ENCODE measurements around the gene FAM107A. TPM values are rescaled to one million over a fixed set of nuclear protein-coding genes. Genes with fewer than 3 reads are reported as not detected.

FAM107A gene
- total and polyA plus RNA-seq, 8 donors = 4.7 to 55.4 (median 19.9) TPM

- H3K9me3 ChIP-seq = no peaks in the 10 kb centered on the region
- 85 to 93% (median 92%) methylated on average over 3 of the region's 3 CpGs for WGBS, 5 donors
- no peaks in the 10 kb centered on the region for H3K4me1 ChIP-seq
- no peaks in the 10 kb centered on the region for H3K27me3 ChIP-seq
- H3K36me3 ChIP-seq = no peaks in the 10 kb centered on the region
- TF ChIP-seq POLR2A (IDR thresholded peaks at IDR 0.05) (no peak), EP300 (IDR thresholded peaks at IDR 0.05) (no peak), POLR2AphosphoS5 (IDR thresholded peaks at IDR 0.05) (no peak), CTCF (IDR thresholded peaks at IDR 0.05) (no peak)
- intact Hi-C loops (cut with DNase I; ENCODE audit: low total_unique reads) = no loop called here
- DNase-seq = no peak
- H3K27ac ChIP-seq = no peak overlapping the region
- no peak overlapping the region for H3K4me3 ChIP-seq
Measured at GRCh38 chr3:58544541-58544940, 32.6 kb downstream of the FAM107A start.

GRCh38 chr3:58540176-58540858, 36.9 kb downstream of the FAM107A start:
- intact Hi-C loops (cut with DNase I; ENCODE audit: low total_unique reads) = no loop called here
- WGBS, 5 donors = 86 to 95% (median 90%) methylated on average over 8 of the region's 8 CpGs

GRCh38 chr3:58539626-58540025, 37.6 kb downstream of the FAM107A start:
- Histone ChIP-seq H3K4me3 (no peak overlapping the region), H3K27me3 (no peaks in the 10 kb centered on the region), H3K36me3 (peaks cover 0 to 4% (median 0%) of the 10 kb centered on the region in 4 donors), H3K27ac (no peak overlapping the region), H3K9me3 (no peaks in the 10 kb centered on the region), H3K4me1 (peaks cover 31 to 37% (median 34%) of the 10 kb centered on the region in 4 donors)
- no peak for DNase-seq
- WGBS, 5 donors = 77 to 83% (median 79%) methylated on average over 10 of the region's 10 CpGs
- intact Hi-C loops (cut with DNase I; ENCODE audit: low total_unique reads) = no loop called here
- TF ChIP-seq POLR2AphosphoS5 (IDR thresholded peaks at IDR 0.05) (no peak), EP300 (IDR thresholded peaks at IDR 0.05) (no peak), CTCF (IDR thresholded peaks at IDR 0.05) (no peak), POLR2A (IDR thresholded peaks at IDR 0.05) (no peak)

More at GRCh38 chr3:58540176-58540858, 36.9 kb downstream of the FAM107A start:
- no peak for DNase-seq
- H3K4me1 ChIP-seq = peaks cover 29 to 32% (median 30%) of the 10 kb centered on the region in 4 donors
- no peaks in the 10 kb centered on the region for H3K36me3 ChIP-seq
- H3K27ac ChIP-seq = no peak overlapping the region
- no peaks in the 10 kb centered on the region for H3K27me3 ChIP-seq
- TF ChIP-seq POLR2AphosphoS5 (IDR thresholded peaks at IDR 0.05) (no peak), EP300 (IDR thresholded peaks at IDR 0.05) (no peak), POLR2A (IDR thresholded peaks at IDR 0.05) (no peak)
- H3K9me3 ChIP-seq = no peaks in the 10 kb centered on the region
- H3K4me3 ChIP-seq = no peak overlapping the region

- H3K36me3 ChIP-seq = peaks cover 0 to 18% (median 8%) of the 10 kb centered on the region in 4 donors
- peak overlapping the region in 1 of 4 donors; percentile 39 for H3K4me3 ChIP-seq
- intact Hi-C loops (cut with DNase I; ENCODE audit: low total_unique reads) = no loop called here
- H3K4me1 ChIP-seq = peaks cover 31 to 41% (median 39%) of the 10 kb centered on the region in 4 donors
- H3K9me3 ChIP-seq = no peaks in the 10 kb centered on the region
- DNase-seq = peak; percentile 40 to 47
- 39 to 61% (median 47%) methylated on average over 4 of the region's 4 CpGs for WGBS, 5 donors
- TF ChIP-seq POLR2A (IDR thresholded peaks at IDR 0.05) (no peak), POLR2AphosphoS5 (IDR thresholded peaks at IDR 0.05) (peak in 1 of 3 donors; percentile 5)
- H3K27me3 ChIP-seq = no peaks in the 10 kb centered on the region
- H3K27ac ChIP-seq = peak overlapping the region in 4 of 5 donors; percentile 64 to 79 (median 74)
Measured at GRCh38 chr3:58537412-58538301, 39.5 kb downstream of the FAM107A start.

Data from stomach (tissue), 9 donors.